ENCODE measurements around the gene LAMC1. TPM values are rescaled to one million over a fixed set of nuclear protein-coding genes. Genes with fewer than 3 reads are reported as not detected.

The LAMC1 gene
- total and polyA plus RNA-seq, 10 of the 15 experiments (the other 5 are each of a cell fraction or from before 2014, with no cell fraction given), result 4.6 to 51.4 (median 25.6) TPM

DNA sequence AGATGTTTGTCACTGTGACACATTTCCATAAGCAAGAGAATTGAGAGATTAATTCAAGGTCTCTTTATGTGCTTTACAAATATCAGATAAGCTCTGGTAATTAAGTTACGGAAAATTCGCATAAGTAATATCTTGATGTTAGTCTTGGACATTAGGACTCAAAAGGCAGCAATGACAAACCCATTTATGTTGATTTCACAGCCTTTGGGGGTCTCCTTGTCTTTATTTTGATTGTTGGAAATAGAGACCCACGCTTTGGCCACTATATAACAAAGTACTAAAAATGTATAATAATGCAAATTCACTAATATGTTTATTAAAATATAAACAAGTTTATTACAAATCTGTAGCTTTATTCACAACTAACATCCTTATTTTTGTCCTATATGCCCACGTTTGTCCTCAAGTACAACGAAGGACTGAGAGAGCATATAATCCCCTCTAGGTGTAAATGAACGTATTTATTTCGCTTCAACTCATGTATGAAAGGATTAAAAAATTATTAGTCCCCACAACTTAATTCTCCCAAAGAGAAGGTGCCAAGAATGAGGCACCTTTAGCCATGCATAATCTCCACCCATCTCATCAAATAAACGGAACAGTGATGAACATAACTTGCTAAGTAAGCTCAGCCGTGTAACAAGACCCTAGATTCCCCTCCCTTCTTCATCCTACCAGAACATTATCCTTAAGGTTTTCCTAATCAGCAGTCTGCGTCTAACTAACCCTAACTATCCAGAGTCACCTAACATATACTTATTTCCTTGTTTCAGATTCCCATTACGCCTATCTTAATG, 1.6 kb upstream of the LAMC1 start (continued):
- TF ChIP-seq WRNIP1 (IDR thresholded peaks at IDR 0.05; ENCODE audit: borderline replicate concordance, low read depth, low read length) (no peak), NFYA (IDR thresholded peaks at IDR 0.05; ENCODE audit: borderline replicate concordance, low read depth, low read length) (no peak)

DNA sequence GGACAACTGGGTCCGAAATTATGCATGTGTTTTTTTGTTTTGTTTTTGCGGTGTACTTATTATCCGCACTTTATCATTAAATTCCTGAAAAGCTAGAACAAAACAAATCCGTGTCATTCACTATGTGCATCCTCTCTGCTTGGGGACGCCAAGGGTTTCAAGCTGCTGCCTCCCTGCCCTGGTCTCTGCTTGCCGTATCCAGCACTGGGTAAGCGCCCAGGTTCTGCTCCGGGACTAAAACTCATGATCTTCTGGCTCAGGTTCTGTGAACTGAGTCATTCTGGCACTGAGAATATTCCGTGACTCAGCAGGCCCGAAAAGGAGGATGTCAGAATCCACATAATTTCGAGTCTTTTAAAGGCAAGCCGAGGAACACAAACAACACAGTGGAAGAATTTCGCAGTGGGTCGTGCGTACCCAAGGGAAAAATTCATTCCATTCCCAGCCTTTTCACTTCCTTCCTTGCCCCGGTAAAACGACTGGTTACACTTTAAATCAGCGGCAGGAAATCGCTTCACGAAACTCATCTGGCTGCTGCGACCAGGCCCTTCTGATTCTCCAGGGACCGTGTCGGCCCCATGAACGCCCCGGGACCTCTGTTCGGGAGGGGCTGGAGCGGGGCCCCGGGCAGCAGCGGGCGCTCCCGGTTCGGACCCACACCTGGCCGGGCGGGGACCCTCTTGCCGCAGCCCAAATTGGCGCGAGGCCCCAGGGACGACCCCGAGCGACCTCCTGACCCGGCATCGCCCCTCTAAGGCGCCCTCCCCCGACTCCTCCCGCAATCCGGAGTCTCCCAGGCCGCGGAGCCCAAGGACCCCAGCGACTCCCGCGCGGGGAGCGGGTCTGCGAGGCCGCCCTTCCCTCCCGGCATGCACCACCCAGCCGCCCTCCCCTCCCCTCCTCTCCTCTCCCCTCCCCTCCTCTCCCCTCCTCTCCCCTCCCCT, 746 bp upstream of the LAMC1 start:
- DNase-seq (ENCODE audit: low read depth, low spot score) (peak; percentile 49), FAIRE-seq (no peak), ATAC-seq (peak; percentile 54)
- ChIA-PET SMC1A (ENCODE audit: uncharacterized antibody, unreplicated experiment) (interaction anchor here (0.7 to 1.7 kb wide), 6 partner anchors 25 to 297 kb away, joined by 3 to 5 read pairs (median 4); no protein-coding TSS in a partner anchor), POLR2A (interaction anchor here (1.0 kb wide), 1 partner anchor 49 kb away, joined by 3 read pairs; no protein-coding TSS in a partner anchor), RAD21 (ENCODE audit: unreplicated experiment) (interaction anchor here (0.7 kb wide), 2 partner anchors 50 to 58 kb away, joined by 3 read pairs; no protein-coding TSS in a partner anchor), CTCF (interaction anchor here (1.3 kb wide), 1 partner anchor 57 kb away, joined by 3 read pairs; no protein-coding TSS in a partner anchor)
- Histone ChIP-seq H3K27me3 (replicated peaks in 1 of 2; ENCODE audit: control insufficient read depth in 2 of 2, insufficient read depth in 2 of 2, low read length in 1 of 2) (no peaks in the 10 kb centered on the region), H2AFZ (ENCODE audit: control insufficient read depth, low read depth, low read length) (peak overlapping the region; percentile 86), H3K9ac (ENCODE audit: control insufficient read depth, insufficient read depth, low read length) (peak overlapping the region; percentile 75), H3K9me3 (replicated peaks; ENCODE audit: control insufficient read depth, insufficient read depth, low read length) (no peaks in the 10 kb centered on the region), H3K79me2 (ENCODE audit: control insufficient read depth, insufficient read depth, low read length) (peaks cover 27% of the 10 kb centered on the region), H3K4me3 (peak overlapping the region; percentile 73; the same call in 1 of the 2 replicates), H3K27ac (ENCODE audit: control insufficient read depth, insufficient read depth) (peak overlapping the region; percentile 69), H3K4me2 (ENCODE audit: control insufficient read depth, insufficient read depth) (peak overlapping the region; percentile 78), H4K20me1 (ENCODE audit: control insufficient read depth, insufficient read depth) (no peaks in the 10 kb centered on the region), H3K36me3 (ENCODE audit: control insufficient read depth in 2 of 2, insufficient read depth in 2 of 2, low read length in 1 of 2) (no peaks in the 10 kb centered on the region), H3K4me1 (ENCODE audit: control insufficient read depth, insufficient read depth, low read length) (peaks cover 13% of the 10 kb centered on the region)
- WGBS (ENCODE audit: insufficient coverage, insufficient replicate concordance, low lambda C conversion rate, missing lambda C conversion rate), result 4% methylated on average over 42 of the region's 57 CpGs
- intact Hi-C loops (cut with micrococcal nuclease; ENCODE audit: unreplicated experiment) (loop anchor here (10.0 kb wide), 1 partner anchor 452 kb away; the partner anchor contains the start of gene SMG7), in situ Hi-C loops (cut with MboI) (no loop called here)
- BruUV-seq (replicated peaks), result TSS peak; percentile 70
- TF ChIP-seq MEF2B (IDR thresholded peaks at IDR 0.05; ENCODE audit: partially characterized antibody, poor library complexity, severe bottlenecking) (peak; percentile 96), MYB (IDR thresholded peaks at IDR 0.05; ENCODE audit: borderline replicate concordance, low read depth, low read length) (no peak), STAT3 (IDR thresholded peaks at IDR 0.05; ENCODE audit: low read depth, low read length) (no peak), NR2F1 (conservative IDR thresholded peaks at IDR 0.05) (peak; percentile 95), EGR1 (IDR thresholded peaks at IDR 0.05; ENCODE audit: borderline replicate concordance in 1 of 2, low read depth in 2 of 2, low read length in 2 of 2) (no peak), BACH1 (IDR thresholded peaks at IDR 0.05; ENCODE audit: borderline replicate concordance) (peak; percentile 96; the same call in 1 of the 2 replicates), ZNF622 (IDR thresholded peaks at IDR 0.05) (no peak), CHD4 (IDR thresholded peaks at IDR 0.05) (no peak), POLR2AphosphoS5 (IDR thresholded peaks at IDR 0.05; ENCODE audit: low read length) (peak; percentile 30; the same call in 1 of the 2 replicates), CHD1 (IDR thresholded peaks at IDR 0.05; ENCODE audit: low read depth, low read length) (no peak), BHLHE40 (IDR thresholded peaks at IDR 0.05; ENCODE audit: borderline replicate concordance in 1 of 2, low read depth in 2 of 2, low read length in 1 of 2) (peak; percentile 20 to 32; a peak in 2 of 4 replicates), RB1 (IDR thresholded peaks at IDR 0.05; ENCODE audit: borderline replicate concordance) (peak; percentile 27; the same call in 1 of the 2 replicates)
- TF ChIP-seq, protein P1, sequence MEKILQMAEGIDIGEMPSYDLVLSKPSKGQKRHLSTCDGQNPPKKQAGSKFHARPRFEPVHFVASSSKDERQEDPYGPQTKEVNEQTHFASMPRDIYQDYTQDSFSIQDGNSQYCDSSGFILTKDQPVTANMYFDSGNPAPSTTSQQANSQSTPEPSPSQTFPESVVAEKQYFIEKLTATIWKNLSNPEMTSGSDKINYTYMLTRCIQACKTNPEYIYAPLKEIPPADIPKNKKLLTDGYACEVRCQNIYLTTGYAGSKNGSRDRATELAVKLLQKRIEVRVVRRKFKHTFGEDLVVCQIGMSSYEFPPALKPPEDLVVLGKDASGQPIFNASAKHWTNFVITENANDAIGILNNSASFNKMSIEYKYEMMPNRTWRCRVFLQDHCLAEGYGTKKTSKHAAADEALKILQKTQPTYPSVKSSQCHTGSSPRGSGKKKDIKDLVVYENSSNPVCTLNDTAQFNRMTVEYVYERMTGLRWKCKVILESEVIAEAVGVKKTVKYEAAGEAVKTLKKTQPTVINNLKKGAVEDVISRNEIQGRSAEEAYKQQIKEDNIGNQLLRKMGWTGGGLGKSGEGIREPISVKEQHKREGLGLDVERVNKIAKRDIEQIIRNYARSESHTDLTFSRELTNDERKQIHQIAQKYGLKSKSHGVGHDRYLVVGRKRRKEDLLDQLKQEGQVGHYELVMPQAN (conservative IDR thresholded peaks at IDR 0.05), result peak; percentile 50; the same call in 1 of the 2 replicates
- TF ChIP-seq, protein P2, sequence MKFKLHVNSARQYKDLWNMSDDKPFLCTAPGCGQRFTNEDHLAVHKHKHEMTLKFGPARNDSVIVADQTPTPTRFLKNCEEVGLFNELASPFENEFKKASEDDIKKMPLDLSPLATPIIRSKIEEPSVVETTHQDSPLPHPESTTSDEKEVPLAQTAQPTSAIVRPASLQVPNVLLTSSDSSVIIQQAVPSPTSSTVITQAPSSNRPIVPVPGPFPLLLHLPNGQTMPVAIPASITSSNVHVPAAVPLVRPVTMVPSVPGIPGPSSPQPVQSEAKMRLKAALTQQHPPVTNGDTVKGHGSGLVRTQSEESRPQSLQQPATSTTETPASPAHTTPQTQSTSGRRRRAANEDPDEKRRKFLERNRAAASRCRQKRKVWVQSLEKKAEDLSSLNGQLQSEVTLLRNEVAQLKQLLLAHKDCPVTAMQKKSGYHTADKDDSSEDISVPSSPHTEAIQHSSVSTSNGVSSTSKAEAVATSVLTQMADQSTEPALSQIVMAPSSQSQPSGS (IDR thresholded peaks at IDR 0.05; ENCODE audit: low read length), result no peak
